DND-41 (cell line): ENCODE measurements around the gene NCAPD3.

ENCODE experiments used
- CTCF ChIP-seq: IDR thresholded peaks from 2 replicates; pipeline ENCODE4 v1.5.1; 2012; ENCODE audit warnings: borderline replicate concordance, low read length, moderate library complexity, mild to moderate bottlenecking; ENCODE audit not compliant: poor library complexity, severe bottlenecking; ENCODE audit errors: extremely low read depth
- EZH2 ChIP-seq: IDR thresholded peaks from 3 replicates; pipeline ENCODE4 v1.6.1; 2012; ENCODE audit warnings: borderline replicate concordance, low read depth, mild to moderate bottlenecking, moderate library complexity, low read length, inconsistent platforms; ENCODE audit not compliant: severe bottlenecking

GRCh38 chr11:134223121-134223520 lies 646 bp downstream of the NCAPD3 start:
- peak; percentile 5 for TF ChIP-seq CTCF
- TF ChIP-seq EZH2, result no peak
